Mesothelial cell of epicardium (in vitro differentiated cells): Measurements from ENCODE around the gene DYNLT5. TPM values are rescaled to one million over a fixed set of nuclear protein-coding genes. Genes with fewer than 3 reads are reported as not detected.
"Not testable (repeated sequence)": the region's sequence is repeated elsewhere in the genome, so short reads cannot be mapped to it uniquely, and the experiment has no call there.

ENCODE experiments used
- DNase-seq, 2 experiments: peaks; one replicate each; pipeline ENCODE4 v3.0.0; 2021; ENCODE audit warnings: low spot score in 2 of 2; ENCODE audit not compliant: unreplicated experiment in 2 of 2
- H3K27ac Mint-ChIP-seq: 2 replicates; pipeline ENCODE4 v1.8.0; 2021; ENCODE audit warnings: mixed read lengths
- H3K27me3 Mint-ChIP-seq: 2 replicates; pipeline ENCODE4 v1.8.0; 2021; ENCODE audit warnings: low read depth, mixed read lengths
- H3K36me3 Mint-ChIP-seq: 2 replicates; pipeline ENCODE4 v1.8.0; 2021; ENCODE audit warnings: mixed read lengths
- H3K4me1 Mint-ChIP-seq: 2 replicates; pipeline ENCODE4 v1.8.0; 2021; ENCODE audit warnings: mixed read lengths
- H3K4me3 Mint-ChIP-seq: 2 replicates; pipeline ENCODE4 v1.8.0; 2021; ENCODE audit warnings: mild to moderate bottlenecking, moderate library complexity, mixed read lengths
- H3K9me3 Mint-ChIP-seq: 2 replicates; pipeline ENCODE4 v1.8.0; 2021; ENCODE audit warnings: mixed read lengths
- total RNA-seq: library from RNA; stranded (reverse); gene quantifications from 3 replicates; pipeline ENCODE4 v1.2.1, GENCODE V29; 2021
- TF ChIP-seq, protein P1 (sequence below): fragments of 200-600 bp; sonication (generic); IDR thresholded peaks from one replicate; pipeline ENCODE4 v1.5.0; 2021; ENCODE audit warnings: antibody characterized with exemption; ENCODE audit not compliant: unreplicated experiment

The DYNLT5 gene
- total RNA-seq, 1 donor from 2014 or later, result 0.67 TPM

DNA sequence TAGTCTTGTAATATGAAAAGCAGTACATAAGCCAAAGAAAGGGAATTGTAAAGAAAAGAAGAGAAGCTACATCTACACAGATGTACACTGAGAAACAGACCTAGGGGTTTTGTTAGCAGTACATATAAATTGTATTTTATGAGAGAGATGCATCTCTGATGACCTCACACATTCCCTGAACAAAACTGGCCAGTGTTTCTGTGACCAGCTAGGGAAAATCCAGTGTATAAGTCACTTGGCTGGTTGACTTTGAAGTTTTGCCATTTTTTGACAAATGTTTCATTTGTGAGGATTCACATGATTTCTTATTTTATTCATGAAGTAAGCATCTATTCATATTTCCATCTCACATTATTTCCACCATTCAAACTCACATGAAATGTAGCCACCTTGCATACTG lies 28.3 kb upstream of the DYNLT5 start:
- Mint-ChIP-seq H3K9me3 (peaks cover 4% of the 10 kb centered on the region), H3K27ac (no peak overlapping the region), H3K4me3 (no peak overlapping the region), H3K4me1 (no peaks in the 10 kb centered on the region), H3K36me3 (no peaks in the 10 kb centered on the region), H3K27me3 (peaks cover 19% of the 10 kb centered on the region)
- TF ChIP-seq, protein P1, sequence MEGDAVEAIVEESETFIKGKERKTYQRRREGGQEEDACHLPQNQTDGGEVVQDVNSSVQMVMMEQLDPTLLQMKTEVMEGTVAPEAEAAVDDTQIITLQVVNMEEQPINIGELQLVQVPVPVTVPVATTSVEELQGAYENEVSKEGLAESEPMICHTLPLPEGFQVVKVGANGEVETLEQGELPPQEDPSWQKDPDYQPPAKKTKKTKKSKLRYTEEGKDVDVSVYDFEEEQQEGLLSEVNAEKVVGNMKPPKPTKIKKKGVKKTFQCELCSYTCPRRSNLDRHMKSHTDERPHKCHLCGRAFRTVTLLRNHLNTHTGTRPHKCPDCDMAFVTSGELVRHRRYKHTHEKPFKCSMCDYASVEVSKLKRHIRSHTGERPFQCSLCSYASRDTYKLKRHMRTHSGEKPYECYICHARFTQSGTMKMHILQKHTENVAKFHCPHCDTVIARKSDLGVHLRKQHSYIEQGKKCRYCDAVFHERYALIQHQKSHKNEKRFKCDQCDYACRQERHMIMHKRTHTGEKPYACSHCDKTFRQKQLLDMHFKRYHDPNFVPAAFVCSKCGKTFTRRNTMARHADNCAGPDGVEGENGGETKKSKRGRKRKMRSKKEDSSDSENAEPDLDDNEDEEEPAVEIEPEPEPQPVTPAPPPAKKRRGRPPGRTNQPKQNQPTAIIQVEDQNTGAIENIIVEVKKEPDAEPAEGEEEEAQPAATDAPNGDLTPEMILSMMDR, result no peak
- DNase-seq, result no peak

DNA sequence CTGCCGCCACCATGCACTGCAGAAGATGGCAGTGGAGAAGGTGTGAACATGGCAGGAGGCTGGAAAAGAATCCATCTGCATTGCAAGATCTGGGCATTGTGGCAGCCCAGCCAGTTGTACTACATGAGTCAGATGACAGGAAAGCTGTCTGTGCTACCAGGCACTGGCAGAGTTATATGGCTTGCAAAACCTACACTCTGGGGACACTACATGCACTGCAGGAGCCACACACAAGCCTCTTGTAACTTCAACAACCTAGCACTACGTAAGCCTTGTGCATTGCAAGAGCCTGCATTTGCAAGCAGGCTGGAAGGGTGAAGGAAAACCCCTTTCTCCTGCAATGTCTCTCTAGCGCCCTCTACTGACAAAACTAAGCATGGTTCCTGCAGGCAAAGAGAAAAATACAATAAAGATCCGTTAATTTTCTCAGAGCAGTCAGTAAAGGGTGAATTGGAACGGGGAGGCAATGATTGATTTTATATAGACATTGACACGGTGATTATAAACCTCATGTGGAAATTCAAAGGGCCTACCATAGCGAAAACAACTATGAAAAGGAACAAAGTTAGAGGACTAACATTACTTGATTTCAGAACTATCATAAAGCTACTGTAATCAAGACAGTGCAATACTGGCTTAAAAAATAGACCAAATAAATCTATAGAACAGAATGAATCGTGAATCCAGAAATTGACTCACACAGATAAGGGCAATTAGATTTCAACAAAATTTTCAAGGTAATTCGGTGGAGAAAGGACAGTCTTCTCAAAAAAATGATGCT lies 26.2 kb upstream of the DYNLT5 start:
- Mint-ChIP-seq H3K36me3 (no peaks in the 10 kb centered on the region), H3K27ac (no peak overlapping the region), H3K27me3 (peaks cover 18% of the 10 kb centered on the region), H3K9me3 (peaks cover 4% of the 10 kb centered on the region), H3K4me3 (no peak overlapping the region), H3K4me1 (no peaks in the 10 kb centered on the region)
- DNase-seq, result peak in 1 of 2 experiments; percentile 55
- TF ChIP-seq, protein P1, result peak; percentile 87

DNA sequence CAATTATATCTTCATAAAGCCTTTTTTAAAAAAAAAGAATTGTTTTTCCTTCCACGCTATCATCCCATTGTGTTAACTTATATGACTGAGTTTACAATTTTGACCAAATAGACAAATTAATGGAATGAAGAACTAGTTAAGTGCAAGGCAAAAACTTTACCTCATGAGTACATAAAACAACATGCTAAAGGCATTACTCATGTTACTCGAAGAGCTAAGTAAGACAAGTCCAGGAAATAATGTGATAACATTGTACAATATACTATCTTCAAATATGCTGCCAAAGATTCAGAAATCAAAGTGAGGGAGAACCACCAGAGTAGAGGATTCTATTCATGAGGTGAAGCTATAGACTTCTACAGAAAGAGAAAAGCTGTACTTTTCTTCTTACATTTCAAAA lies 24.2 kb upstream of the DYNLT5 start:
- Mint-ChIP-seq H3K4me1 (no peaks in the 10 kb centered on the region), H3K27me3 (peaks cover 13% of the 10 kb centered on the region), H3K36me3 (no peaks in the 10 kb centered on the region), H3K4me3 (no peak overlapping the region), H3K9me3 (peaks cover 4% of the 10 kb centered on the region), H3K27ac (no peak overlapping the region)
- TF ChIP-seq, protein P1, result no peak
- no peak for DNase-seq

DNA sequence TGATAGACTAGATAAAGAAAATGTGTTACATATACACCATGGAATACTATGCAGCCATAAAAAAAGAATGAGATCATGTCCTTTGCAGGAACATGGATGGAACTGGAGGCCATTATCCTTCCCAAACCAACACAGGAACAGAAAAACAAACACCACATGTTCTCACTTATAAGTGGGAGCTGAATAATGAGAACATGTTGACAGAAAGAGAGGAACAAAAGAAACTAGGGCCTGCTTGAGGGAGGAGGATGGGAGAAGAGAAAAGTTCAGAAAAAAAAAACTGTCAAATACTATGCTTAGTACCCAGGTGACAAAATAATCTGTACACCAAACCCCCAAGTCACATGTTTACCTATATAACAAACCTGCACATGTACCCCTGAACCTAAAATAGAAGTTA lies 23.5 kb upstream of the DYNLT5 start:
- not testable (repeated sequence) for H3K4me3 Mint-ChIP-seq, H3K27ac Mint-ChIP-seq

GRCh38 chr1:66729119-66729518 lies 23.1 kb upstream of the DYNLT5 start:
- Mint-ChIP-seq H3K27me3 (peaks cover 13% of the 10 kb centered on the region), H3K4me1 (no peaks in the 10 kb centered on the region), H3K27ac (no peak overlapping the region), H3K36me3 (no peaks in the 10 kb centered on the region), H3K9me3 (peaks cover 4% of the 10 kb centered on the region), H3K4me3 (no peak overlapping the region)
- DNase-seq, result no peak
- TF ChIP-seq, protein P1, result no peak

More for the DNA sequence above, 23.5 kb upstream of the DYNLT5 start:
- H3K36me3 Mint-ChIP-seq, H3K9me3 Mint-ChIP-seq, H3K4me1 Mint-ChIP-seq, DNase-seq: not testable (repeated sequence)
- peaks cover 13% of the 10 kb centered on the region for H3K27me3 Mint-ChIP-seq

- Mint-ChIP-seq H3K27me3 (peaks cover 13% of the 10 kb centered on the region), H3K9me3 (peaks cover 4% of the 10 kb centered on the region), H3K27ac (no peak overlapping the region), H3K4me1 (no peaks in the 10 kb centered on the region), H3K4me3 (no peak overlapping the region), H3K36me3 (no peaks in the 10 kb centered on the region)
- no peak for DNase-seq
- TF ChIP-seq, protein P1, result no peak
Observed at GRCh38 chr1:66729523-66729922, 22.7 kb upstream of the DYNLT5 start.
